Measurements from ENCODE around the gene GMDS. TPM values are rescaled to one million over a fixed set of nuclear protein-coding genes. Genes with fewer than 3 reads are reported as not detected.

Gene GMDS
- total RNA-seq, 1 donor from 2014 or later = 30.2 TPM

GRCh38 chr6:2102316-2102883, 143.0 kb downstream of the GMDS start:
- Histone ChIP-seq H3K4me3 (no peak overlapping the region), H3K9me3 (no peaks in the 10 kb centered on the region), H3K27me3 (no peaks in the 10 kb centered on the region), H3K36me3 (no peaks in the 10 kb centered on the region), H3K27ac (no peak overlapping the region), H3K4me1 (no peaks in the 10 kb centered on the region)
- no peak for TF ChIP-seq POLR2AphosphoS5 (IDR thresholded peaks at IDR 0.05; ENCODE audit: insufficient read depth in 1 of 2, low read depth in 1 of 2)
- no peak for TF ChIP-seq CTCF (IDR thresholded peaks at IDR 0.05)
- no peak for TF ChIP-seq POLR2A (IDR thresholded peaks at IDR 0.05)
- intact Hi-C loops (cut with DNase I) = loop anchor here (5.0 kb wide), 1 partner anchor 490 kb away; no protein-coding TSS in a partner anchor
- no peak for DNase-seq (ENCODE audit: extremely low spot score in 2 of 2)

- no peaks in the 10 kb centered on the region for H3K4me1 ChIP-seq
- H3K27me3 ChIP-seq = no peaks in the 10 kb centered on the region
- no peak overlapping the region for H3K27ac ChIP-seq
- H3K36me3 ChIP-seq = no peaks in the 10 kb centered on the region
- TF ChIP-seq POLR2AphosphoS5 (IDR thresholded peaks at IDR 0.05; ENCODE audit: insufficient read depth in 1 of 2, low read depth in 1 of 2) (no peak), CTCF (IDR thresholded peaks at IDR 0.05) (no peak)
- intact Hi-C loops (cut with DNase I) = loop anchor here (5.0 kb wide), 1 partner anchor 489 kb away; no protein-coding TSS in a partner anchor
- H3K9me3 ChIP-seq = no peaks in the 10 kb centered on the region
- DNase-seq (ENCODE audit: extremely low spot score in 2 of 2) = no peak
- no peak overlapping the region for H3K4me3 ChIP-seq
Measured at GRCh38 chr6:2101213-2101612, 144.2 kb downstream of the GMDS start.

- DNase-seq (ENCODE audit: extremely low spot score in 2 of 2) = no peak
- TF ChIP-seq POLR2A (IDR thresholded peaks at IDR 0.05) (no peak), CTCF (IDR thresholded peaks at IDR 0.05) (no peak)
- intact Hi-C loops (cut with DNase I) = loop anchor here (5.0 kb wide), 1 partner anchor 488 kb away; no protein-coding TSS in a partner anchor
Measured at GRCh38 chr6:2099870-2100269, 145.5 kb downstream of the GMDS start.

GRCh38 chr6:2097464-2097863, 147.9 kb downstream of the GMDS start:
- intact Hi-C loops (cut with DNase I) = no loop called here
- DNase-seq (ENCODE audit: extremely low spot score in 2 of 2) = no peak
- no peaks in the 10 kb centered on the region for H3K36me3 ChIP-seq
- no peaks in the 10 kb centered on the region for H3K4me1 ChIP-seq
- H3K27ac ChIP-seq = no peak overlapping the region
- no peak overlapping the region for H3K4me3 ChIP-seq
- no peak for TF ChIP-seq POLR2A (IDR thresholded peaks at IDR 0.05)
- TF ChIP-seq POLR2AphosphoS5 (IDR thresholded peaks at IDR 0.05; ENCODE audit: insufficient read depth in 1 of 2, low read depth in 1 of 2) = no peak
- TF ChIP-seq CTCF (IDR thresholded peaks at IDR 0.05) = no peak
- no peaks in the 10 kb centered on the region for H3K9me3 ChIP-seq
- H3K27me3 ChIP-seq = no peaks in the 10 kb centered on the region

More at GRCh38 chr6:2099870-2100269, 145.5 kb downstream of the GMDS start:
- H3K36me3 ChIP-seq = no peaks in the 10 kb centered on the region
- no peaks in the 10 kb centered on the region for H3K27me3 ChIP-seq
- no peak overlapping the region for H3K27ac ChIP-seq
- H3K9me3 ChIP-seq = no peaks in the 10 kb centered on the region
- no peak overlapping the region for H3K4me3 ChIP-seq
- H3K4me1 ChIP-seq = no peaks in the 10 kb centered on the region

GRCh38 chr6:2094642-2095041, 150.8 kb downstream of the GMDS start:
- H3K9me3 ChIP-seq = no peaks in the 10 kb centered on the region
- intact Hi-C loops (cut with DNase I) = no loop called here
- H3K27ac ChIP-seq = no peak overlapping the region
- no peaks in the 10 kb centered on the region for H3K36me3 ChIP-seq
- no peak overlapping the region for H3K4me3 ChIP-seq
- TF ChIP-seq POLR2AphosphoS5 (IDR thresholded peaks at IDR 0.05; ENCODE audit: insufficient read depth in 1 of 2, low read depth in 1 of 2) (no peak), CTCF (IDR thresholded peaks at IDR 0.05) (no peak), POLR2A (IDR thresholded peaks at IDR 0.05) (no peak)
- H3K27me3 ChIP-seq = no peaks in the 10 kb centered on the region
- no peak for DNase-seq (ENCODE audit: extremely low spot score in 2 of 2)
- no peaks in the 10 kb centered on the region for H3K4me1 ChIP-seq

Measured in vagina (tissue), 2 donors.